ENCODE measurements around the gene LBHD2.

- no peak for TF ChIP-seq CTCF (IDR thresholded peaks at IDR 0.05)
- TF ChIP-seq EZH2 (IDR thresholded peaks at IDR 0.05; ENCODE audit: borderline replicate concordance, insufficient read depth, low read depth, low read length, poor library complexity, severe bottlenecking) = no peak
Observed at GRCh38 chr14:103099733-103100280, 15.8 kb downstream of the LBHD2 start.
